Activated CD8-positive, alpha-beta memory T cell treated with anti-CD3 and anti-CD28 coated beads, Interleukin-2, amount 50 U/mL, for 1 hour (primary cell): ENCODE results near the gene SDC4.

Experiments
- DNase-seq: peaks from one replicate; pipeline ENCODE4 v3.0.0-alpha.2; 2020; ENCODE audit errors: extremely low read depth

The SDC4 gene

GRCh38 chr20:45297786-45298497 is 50.3 kb downstream of the SDC4 start:
- no peak for DNase-seq

- DNase-seq, result no peak
These were observed 53.6 kb downstream of the SDC4 start for GRCh38 chr20:45294659-45295058.

- DNase-seq, result no peak
These were observed 54.2 kb downstream of the SDC4 start for GRCh38 chr20:45294003-45294368.

GRCh38 chr20:45293041-45294002 is 54.9 kb downstream of the SDC4 start:
- DNase-seq, result peak; percentile 30

- DNase-seq, result no peak
These were observed 55.9 kb downstream of the SDC4 start for GRCh38 chr20:45292343-45292742.

- DNase-seq, result no peak
These were observed 56.7 kb downstream of the SDC4 start for GRCh38 chr20:45291526-45291925.

GRCh38 chr20:45290677-45291355 is 57.4 kb downstream of the SDC4 start:
- DNase-seq, result no peak

- no peak for DNase-seq
These were observed 58.1 kb downstream of the SDC4 start for GRCh38 chr20:45289942-45290676.

- no peak for DNase-seq
These were observed 59.4 kb downstream of the SDC4 start for GRCh38 chr20:45288860-45289259.

- DNase-seq, result no peak
These were observed 59.8 kb downstream of the SDC4 start for GRCh38 chr20:45288376-45288775.

GRCh38 chr20:45283551-45284057 is 64.6 kb downstream of the SDC4 start:
- DNase-seq, result no peak

- DNase-seq, result no peak
These were observed 65.3 kb downstream of the SDC4 start for GRCh38 chr20:45282700-45283550.

- DNase-seq, result no peak
These were observed 68.2 kb downstream of the SDC4 start for GRCh38 chr20:45279992-45280391.

GRCh38 chr20:45275338-45275737 is 72.9 kb downstream of the SDC4 start:
- no peak for DNase-seq
